ENCODE data around the gene CDCA3.

Gene CDCA3

GRCh38 chr12:6820166-6820565 is 30.9 kb downstream of the CDCA3 start:
- no peak for DNase-seq (ENCODE audit: low spot score)

- DNase-seq (ENCODE audit: low spot score): peak; percentile 70
These were observed 31.7 kb downstream of the CDCA3 start for GRCh38 chr12:6819106-6820030.

DNA sequence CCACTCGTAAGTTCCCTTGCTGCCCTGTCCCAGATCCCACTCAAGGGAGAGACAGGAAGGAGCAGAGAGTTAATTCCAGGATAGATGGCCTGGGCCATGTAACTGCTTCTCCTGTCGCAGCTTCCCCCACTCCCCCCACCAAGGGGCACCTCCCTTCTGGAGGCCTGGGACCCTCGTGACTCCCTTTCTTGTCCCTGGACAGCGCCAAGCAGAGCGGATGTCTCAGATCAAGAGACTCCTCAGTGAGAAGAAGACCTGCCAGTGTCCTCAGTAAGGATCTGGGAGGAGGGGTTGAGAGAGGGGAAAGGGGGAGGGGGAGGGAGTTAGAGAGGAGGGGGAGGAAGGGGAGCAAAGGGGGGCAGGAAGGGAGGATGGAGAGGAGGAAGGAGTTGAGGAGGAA is 32.4 kb downstream of the CDCA3 start:
- peak; percentile 64 for DNase-seq (ENCODE audit: low spot score)

GRCh38 chr12:6818222-6818621 is 32.9 kb downstream of the CDCA3 start:
- peak; percentile 81 for DNase-seq (ENCODE audit: low spot score)

GRCh38 chr12:6817662-6818157 is 33.4 kb downstream of the CDCA3 start:
- DNase-seq (ENCODE audit: low spot score): no peak

DNA sequence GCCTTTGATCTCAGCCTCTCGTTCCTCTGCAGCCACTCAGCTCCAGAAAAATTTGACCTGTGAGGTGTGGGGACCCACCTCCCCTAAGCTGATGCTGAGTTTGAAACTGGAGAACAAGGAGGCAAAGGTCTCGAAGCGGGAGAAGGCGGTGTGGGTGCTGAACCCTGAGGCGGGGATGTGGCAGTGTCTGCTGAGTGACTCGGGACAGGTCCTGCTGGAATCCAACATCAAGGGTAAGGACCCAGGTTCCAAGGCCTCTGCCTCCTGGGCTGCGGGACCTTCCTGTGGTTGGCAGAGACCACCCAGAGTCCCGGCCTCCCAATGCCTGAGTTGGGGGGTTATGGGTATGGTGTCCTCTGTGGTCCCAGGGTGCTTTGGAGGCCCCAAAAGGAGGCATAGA is 34.0 kb downstream of the CDCA3 start:
- DNase-seq (ENCODE audit: low spot score): peak; percentile 54

DNA sequence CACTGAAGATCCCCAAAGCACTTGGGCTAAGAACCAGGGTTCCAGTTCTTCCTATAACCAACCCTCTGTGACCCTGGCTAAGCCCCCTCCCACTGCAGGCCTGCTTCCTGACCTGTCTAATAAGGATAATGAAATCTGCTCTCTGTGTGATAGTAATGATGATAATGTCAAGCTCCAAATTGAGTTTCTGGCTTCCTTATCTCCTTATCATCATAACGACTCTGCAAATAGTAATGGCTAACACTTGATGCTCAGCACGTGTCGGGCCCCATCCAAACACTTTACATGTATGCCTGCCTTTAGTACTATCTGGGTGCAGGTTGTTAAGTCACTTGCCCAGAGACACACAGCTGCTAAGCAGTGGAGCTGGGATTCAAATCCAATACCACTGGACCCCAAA is 34.5 kb downstream of the CDCA3 start:
- peak; percentile 96 for DNase-seq (ENCODE audit: low spot score)

DNA sequence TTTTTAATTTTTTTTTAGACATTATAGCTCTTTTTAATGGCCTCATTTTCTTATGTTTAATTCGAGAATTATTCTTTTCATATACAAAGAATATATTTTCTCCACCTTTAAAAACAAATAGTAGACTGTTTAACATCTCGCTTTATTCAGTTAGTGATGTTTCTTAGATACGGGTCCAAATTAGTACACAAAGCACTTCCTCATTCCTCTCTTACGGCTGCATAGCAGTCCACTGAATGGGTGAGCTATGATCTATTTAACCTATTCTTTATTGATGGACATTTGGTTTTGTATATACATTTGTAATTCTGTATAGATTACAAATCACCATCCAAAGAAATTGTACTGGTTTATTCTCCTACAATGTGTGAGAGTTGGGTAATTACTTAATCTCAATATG is 37.7 kb downstream of the CDCA3 start:
- DNase-seq (ENCODE audit: low spot score): no peak

DNA sequence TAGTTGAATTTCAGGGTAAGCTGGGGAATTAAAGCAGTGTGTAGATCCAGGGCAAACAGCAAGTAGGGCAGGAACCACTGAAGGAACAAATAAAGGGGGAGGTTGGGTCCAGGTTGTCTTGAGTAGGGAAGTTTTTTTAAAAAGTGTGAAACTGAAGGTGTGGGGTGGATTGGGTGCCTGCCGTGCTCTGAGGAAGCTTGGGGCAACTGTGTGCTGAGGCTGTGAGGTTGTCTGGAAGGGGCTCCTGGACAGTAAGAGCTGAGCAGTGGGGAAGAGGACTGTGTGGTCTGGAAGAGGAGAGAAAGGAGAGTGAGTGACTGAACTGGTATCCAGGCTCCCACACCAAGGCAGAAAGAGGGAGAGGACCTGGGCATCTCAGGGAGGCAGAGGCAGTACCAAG is 40.3 kb downstream of the CDCA3 start:
- DNase-seq (ENCODE audit: low spot score): no peak

GRCh38 chr12:6809056-6809455 is 42.0 kb downstream of the CDCA3 start:
- DNase-seq (ENCODE audit: low spot score): no peak

DNA sequence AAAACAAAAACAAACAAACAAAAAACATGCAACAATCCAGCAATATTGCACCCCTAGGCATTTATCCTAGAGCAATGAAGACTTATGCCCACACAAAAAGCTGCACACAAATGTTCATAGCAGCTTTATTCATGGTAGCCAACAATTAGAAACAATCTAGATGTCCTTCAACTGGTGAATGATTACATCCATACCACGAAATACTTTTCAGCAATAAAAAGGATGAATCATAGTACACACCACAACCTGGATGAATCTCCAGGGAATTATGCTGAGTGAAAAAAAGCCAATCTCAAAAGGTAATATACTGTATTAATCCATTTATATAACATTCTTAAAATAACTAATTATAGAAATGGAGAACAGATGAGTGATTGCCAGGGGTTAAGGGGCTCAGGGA is 43.9 kb downstream of the CDCA3 start:
- no peak for DNase-seq (ENCODE audit: low spot score)

GRCh38 chr12:6799147-6799546 is 51.9 kb downstream of the CDCA3 start:
- no peak for DNase-seq (ENCODE audit: low spot score)

Measured in SK-N-DZ (cell line).